Activated CD4-positive, alpha-beta T cell treated with anti-CD3 and anti-CD28 coated beads for 1 hour (primary cell): ENCODE data around the gene DTL.

Experiments
- DNase-seq: peaks from one replicate; pipeline ENCODE4 v3.0.0-alpha.2; 2020

The DTL gene

GRCh38 chr1:212135166-212135565, 99.6 kb downstream of the DTL start:
- DNase-seq, result no peak

- no peak for DNase-seq
Measured at GRCh38 chr1:212137854-212138253, 102.3 kb downstream of the DTL start.

- no peak for DNase-seq
Measured at GRCh38 chr1:212138457-212138856, 102.9 kb downstream of the DTL start.

- DNase-seq, result no peak
Measured at GRCh38 chr1:212139526-212140135, 104.1 kb downstream of the DTL start.

GRCh38 chr1:212141404-212141803, 105.9 kb downstream of the DTL start:
- no peak for DNase-seq

- no peak for DNase-seq
Measured at GRCh38 chr1:212142883-212143530, 107.5 kb downstream of the DTL start.

- no peak for DNase-seq
Measured at GRCh38 chr1:212147581-212148033, 112.1 kb downstream of the DTL start.

- no peak for DNase-seq
Measured at GRCh38 chr1:212149566-212149965, 114.0 kb downstream of the DTL start.

- no peak for DNase-seq
Measured at GRCh38 chr1:212152308-212152693, 116.8 kb downstream of the DTL start.

- DNase-seq, result no peak
Measured at GRCh38 chr1:212152869-212153268, 117.3 kb downstream of the DTL start.

- DNase-seq, result no peak
Measured at GRCh38 chr1:212153635-212154034, 118.1 kb downstream of the DTL start.
